HG03103 (cell line): ENCODE measurements around the gene ICA1L.
"Not testable (repeated sequence)": the region's sequence is repeated elsewhere in the genome, so short reads cannot be mapped to it uniquely, and the experiment has no call there.

Experiments
- ATAC-seq: cut with Tn5 transposase; IDR thresholded peaks from one replicate; pipeline ENCODE4 v1.9.1; 2021; ENCODE audit warnings: low read depth; ENCODE audit not compliant: unreplicated experiment

Gene ICA1L

GRCh38 chr2:202848813-202849212, 22.8 kb downstream of the ICA1L start:
- ATAC-seq: peak; percentile 16

- ATAC-seq: peak; percentile 77
These were observed 23.7 kb downstream of the ICA1L start for GRCh38 chr2:202847693-202848524.

- ATAC-seq: no peak
These were observed 26.9 kb downstream of the ICA1L start for GRCh38 chr2:202844656-202845055.

- ATAC-seq: no peak
These were observed 28.9 kb downstream of the ICA1L start for GRCh38 chr2:202842690-202843089.

GRCh38 chr2:202841090-202841867, 30.3 kb downstream of the ICA1L start:
- ATAC-seq: no peak

- no peak for ATAC-seq
These were observed 40.0 kb downstream of the ICA1L start for GRCh38 chr2:202831242-202832220.

- no peak for ATAC-seq
These were observed 46.7 kb downstream of the ICA1L start for GRCh38 chr2:202824901-202825300.

GRCh38 chr2:202822411-202822810, 49.2 kb downstream of the ICA1L start:
- no peak for ATAC-seq

- ATAC-seq: no peak
These were observed 50.1 kb downstream of the ICA1L start for GRCh38 chr2:202821206-202822160.

GRCh38 chr2:202818321-202818720, 53.2 kb downstream of the ICA1L start:
- ATAC-seq: no peak

GRCh38 chr2:202817771-202818170, 53.8 kb downstream of the ICA1L start:
- ATAC-seq: no peak

GRCh38 chr2:202815548-202816360, 55.8 kb downstream of the ICA1L start:
- no peak for ATAC-seq

- no peak for ATAC-seq
These were observed 57.3 kb downstream of the ICA1L start for GRCh38 chr2:202814226-202814625.

GRCh38 chr2:202813387-202813786, 58.2 kb downstream of the ICA1L start:
- no peak for ATAC-seq

GRCh38 chr2:202808754-202809153, 62.8 kb downstream of the ICA1L start:
- ATAC-seq: no peak

GRCh38 chr2:202807431-202808138, 64.0 kb downstream of the ICA1L start:
- ATAC-seq: not testable (repeated sequence)

- not testable (repeated sequence) for ATAC-seq
These were observed 65.7 kb downstream of the ICA1L start for GRCh38 chr2:202805911-202806310.

- ATAC-seq: no peak
These were observed 73.6 kb downstream of the ICA1L start for GRCh38 chr2:202797944-202798343.
